H9 (cell line): ENCODE results near the gene CXCR5. TPM values are rescaled to one million over a fixed set of nuclear protein-coding genes. Genes with fewer than 3 reads are reported as not detected.

Source experiments
- DNase-seq: peaks from one replicate; pipeline ENCODE4 v3.0.0-alpha.2; 2017
- H2AFZ ChIP-seq: one replicate; pipeline ENCODE4 v1.6.1; 2013; ENCODE audit warnings: mild to moderate bottlenecking, low read length, control low read depth, moderate library complexity
- H2AK5ac ChIP-seq: 2 replicates; pipeline ENCODE4 v1.6.1; 2013; ENCODE audit warnings: low read length, control low read depth, mixed read lengths; ENCODE audit not compliant: insufficient read length
- H2BK120ac ChIP-seq: one replicate; pipeline ENCODE4 v1.6.1; 2013; ENCODE audit warnings: low read depth, mild to moderate bottlenecking, low read length, control low read depth, inconsistent platforms; ENCODE audit not compliant: poor library complexity, severe bottlenecking
- H2BK12ac ChIP-seq: 2 replicates; pipeline ENCODE4 v1.6.1; 2013; ENCODE audit warnings: low read length, control low read depth, mixed read lengths, low read depth; ENCODE audit not compliant: insufficient read length
- H2BK15ac ChIP-seq: 2 replicates; pipeline ENCODE4 v1.6.1; 2013; ENCODE audit warnings: low read depth, low read length, control low read depth
- H2BK20ac ChIP-seq: one replicate; pipeline ENCODE4 v1.6.1; 2013; ENCODE audit warnings: low read depth, mild to moderate bottlenecking, low read length, control low read depth, inconsistent platforms; ENCODE audit not compliant: poor library complexity, severe bottlenecking
- H2BK5ac ChIP-seq: 2 replicates; pipeline ENCODE4 v1.6.1; 2013; ENCODE audit warnings: low read length, control low read depth, mixed read lengths; ENCODE audit not compliant: insufficient read length
- H3K14ac ChIP-seq: 2 replicates; pipeline ENCODE4 v1.6.1; 2013; ENCODE audit warnings: low read length, control low read depth; ENCODE audit not compliant: insufficient read depth
- H3K18ac ChIP-seq: 2 replicates; pipeline ENCODE4 v1.6.1; 2013; ENCODE audit warnings: low read depth, mild to moderate bottlenecking, mixed read lengths, low read length, control low read depth; ENCODE audit not compliant: insufficient read length
- H3K23ac ChIP-seq: 2 replicates; pipeline ENCODE4 v1.6.1; 2013; ENCODE audit warnings: low read length, control low read depth, mixed read lengths, low read depth; ENCODE audit not compliant: insufficient read length
- H3K23me2 ChIP-seq: 2 replicates; pipeline ENCODE4 v1.6.1; 2013; ENCODE audit warnings: low read depth, mild to moderate bottlenecking, mixed read lengths, low read length, control low read depth; ENCODE audit not compliant: insufficient read length, poor library complexity, severe bottlenecking
- H3K27ac ChIP-seq: 2 replicates; pipeline ENCODE4 v1.5.1; 2013; ENCODE audit warnings: low read length, control low read depth, mixed read lengths, low read depth; ENCODE audit not compliant: insufficient read length
- H3K27me3 ChIP-seq: 2 replicates; pipeline ENCODE4 v1.6.1; 2013; ENCODE audit warnings: low read length, control low read depth, inconsistent platforms; ENCODE audit not compliant: insufficient read depth
- H3K4ac ChIP-seq: 2 replicates; pipeline ENCODE4 v1.6.1; 2013; ENCODE audit warnings: low read depth, mild to moderate bottlenecking, control low read depth, inconsistent platforms, low read length, moderate library complexity
- H3K4me1 ChIP-seq: 2 replicates; pipeline ENCODE4 v1.6.1; 2013; ENCODE audit warnings: low read length, control low read depth, inconsistent platforms; ENCODE audit not compliant: insufficient read depth
- H3K4me2 ChIP-seq: 2 replicates; pipeline ENCODE4 v1.6.1; 2013; ENCODE audit warnings: low read length, control low read depth, mixed read lengths; ENCODE audit not compliant: insufficient read length, insufficient read depth
- H3K56ac ChIP-seq: 2 replicates; pipeline ENCODE4 v1.6.1; 2013; ENCODE audit warnings: low read depth, mild to moderate bottlenecking, mixed read lengths, low read length, control low read depth; ENCODE audit not compliant: insufficient read length
- H3K79me1 ChIP-seq: 2 replicates; pipeline ENCODE4 v1.6.1; 2013; ENCODE audit warnings: low read depth, mild to moderate bottlenecking, moderate library complexity, low read length, control low read depth, inconsistent platforms; ENCODE audit not compliant: insufficient read depth, poor library complexity, severe bottlenecking
- H3K79me2 ChIP-seq: 2 replicates; pipeline ENCODE4 v1.6.1; 2013; ENCODE audit warnings: low read length, control low read depth, inconsistent platforms; ENCODE audit not compliant: insufficient read depth
- H3K9ac ChIP-seq: 2 replicates; pipeline ENCODE4 v1.6.1; 2013; ENCODE audit warnings: low read length, control low read depth, mixed read lengths; ENCODE audit not compliant: insufficient read length; ENCODE audit errors: extremely low read depth
- H3K9me3 ChIP-seq: one replicate; pipeline ENCODE4 v1.6.1; 2013; ENCODE audit warnings: low read depth, low read length, inconsistent platforms; ENCODE audit not compliant: control insufficient read depth
- H3T11ph ChIP-seq: one replicate; pipeline ENCODE4 v1.6.1; 2013; ENCODE audit warnings: mild to moderate bottlenecking, low read length, control low read depth, inconsistent platforms
- H4K20me1 ChIP-seq: one replicate; pipeline ENCODE4 v1.6.1; 2013; ENCODE audit not compliant: control insufficient read depth, insufficient read length, insufficient read depth
- H4K5ac ChIP-seq: 2 replicates; pipeline ENCODE4 v1.6.1; 2013; ENCODE audit warnings: low read depth, mild to moderate bottlenecking, mixed read lengths, low read length, control low read depth; ENCODE audit not compliant: insufficient read length
- H4K8ac ChIP-seq: replicated peaks from 2 replicates; pipeline ENCODE4 v1.6.1; 2013; ENCODE audit warnings: low read length, control low read depth, mixed read lengths, low read depth; ENCODE audit not compliant: insufficient read length
- H4K91ac ChIP-seq: 2 replicates; pipeline ENCODE4 v1.6.1; 2013; ENCODE audit warnings: low read depth, mild to moderate bottlenecking, moderate library complexity, mixed read lengths, low read length, control low read depth; ENCODE audit not compliant: insufficient read length
- H3K27ac Mint-ChIP-seq, 3 experiments: 2 replicates in 2 of 3; 3 replicates in 1 of 3; pipeline ENCODE4 v1.8.0; 2020 to 2021; ENCODE audit warnings: mixed read lengths in 3 of 3, mild to moderate bottlenecking in 1 of 3, moderate library complexity in 1 of 3
- H3K27me3 Mint-ChIP-seq: 2 replicates; pipeline ENCODE4 v1.8.0; 2021; ENCODE audit warnings: low read depth, mild to moderate bottlenecking, moderate library complexity, mixed read lengths
- H3K36me3 Mint-ChIP-seq, 3 experiments: 2 replicates in 2 of 3; 3 replicates in 1 of 3; pipeline ENCODE4 v1.8.0; 2020 to 2021; ENCODE audit warnings: low read depth in 3 of 3, mixed read lengths in 3 of 3; ENCODE audit not compliant: insufficient read depth in 1 of 3
- H3K4me1 Mint-ChIP-seq, 2 experiments: 2 replicates each; pipeline ENCODE4 v1.8.0; 2020; ENCODE audit warnings: mixed read lengths in 2 of 2
- H3K4me3 Mint-ChIP-seq, 2 experiments: 2 replicates in 1 of 2; 3 replicates in 1 of 2; pipeline ENCODE4 v1.8.0; 2020 to 2021; ENCODE audit warnings: mild to moderate bottlenecking in 2 of 2, mixed read lengths in 2 of 2, moderate library complexity in 1 of 2
- H3K9me3 Mint-ChIP-seq, 2 experiments: 2 replicates in 1 of 2; 3 replicates in 1 of 2; pipeline ENCODE4 v1.8.0; 2020; ENCODE audit warnings: mild to moderate bottlenecking in 2 of 2, mixed read lengths in 2 of 2, moderate library complexity in 1 of 2
- CTCF ChIP-seq: fragments of 200-600 bp; sonication (generic); conservative IDR thresholded peaks from 3 replicates; pipeline ENCODE4 v1.8.0; 2021; ENCODE audit warnings: antibody characterized with exemption, mild to moderate bottlenecking
- WGBS: extraction: QIAGEN DNeasy Blood & Tissue Kit; methylation state at CpG from one replicate; pipeline ENCODE4 v1.1.7; 2013; ENCODE audit warnings: missing lambda C conversion rate, low lambda C conversion rate, mixed read lengths; ENCODE audit not compliant: insufficient read length; ENCODE audit errors: extremely low coverage; 5-methylcytosine and 5-hydroxymethylcytosine counted together
- total RNA-seq: library from RNA; stranded (reverse); gene quantifications from 2 replicates; pipeline ENCODE4 v1.2.1, GENCODE V29; 2021

CXCR5 gene
- total RNA-seq, 1 experiment from 2014 or later = 0.07 TPM

DNA sequence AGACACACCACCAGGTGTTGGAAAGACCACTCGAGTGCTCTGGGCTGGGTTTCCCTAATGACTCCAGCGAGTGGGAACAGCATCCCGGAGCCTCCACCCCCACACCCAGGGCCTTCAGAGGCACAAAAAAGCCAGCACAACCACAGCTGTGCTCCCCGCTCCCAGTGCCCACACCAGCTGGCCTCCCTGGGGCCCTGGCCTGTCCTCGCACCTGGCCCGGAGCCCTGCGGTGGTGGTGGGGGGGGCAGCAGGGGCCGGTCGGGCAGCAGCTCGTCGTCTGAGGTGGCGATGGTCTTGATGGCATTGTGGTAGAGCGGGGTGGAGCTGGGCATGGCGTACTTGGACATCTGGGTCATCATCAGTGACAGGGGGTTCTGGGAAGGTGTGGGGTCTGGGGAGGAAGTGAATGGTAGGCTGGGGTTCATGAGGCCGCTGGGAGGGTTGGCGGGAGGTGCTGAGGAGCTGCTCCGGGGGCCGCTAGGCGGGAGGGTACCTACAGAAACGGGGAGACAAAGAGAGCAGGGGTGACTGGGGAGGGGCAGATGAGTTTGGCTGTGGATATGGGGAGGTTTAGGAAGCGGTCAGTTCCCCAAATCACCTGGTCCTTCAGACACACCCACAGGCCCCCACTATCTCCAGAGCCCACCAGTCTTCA lies 16.1 kb downstream of the CXCR5 start:
- Histone ChIP-seq H4K8ac (no peak overlapping the region), H3K4me1 (peaks cover 6% of the 10 kb centered on the region; the same call in 1 of the 2 replicates), H3K56ac (no peak overlapping the region), H3K23ac (no peak overlapping the region), H3K27me3 (no peaks in the 10 kb centered on the region), H3K9ac (no peak overlapping the region), H2AK5ac (no peak overlapping the region), H2BK20ac (no peak overlapping the region), H3K79me2 (no peaks in the 10 kb centered on the region), H3K18ac (no peak overlapping the region), H3T11ph (no peak overlapping the region), H2BK15ac (no peak overlapping the region), H3K4me2 (no peak overlapping the region), H3K4ac (no peak overlapping the region), H3K9me3 (no peaks in the 10 kb centered on the region), H3K23me2 (no peaks in the 10 kb centered on the region), H2BK12ac (no peak overlapping the region), H3K14ac (no peak overlapping the region), H3K79me1 (no peaks in the 10 kb centered on the region), H2BK120ac (no peak overlapping the region), H2BK5ac (no peak overlapping the region), H4K91ac (no peak overlapping the region), H2AFZ (no peak overlapping the region), H3K27ac (no peak overlapping the region), H4K5ac (no peak overlapping the region), H4K20me1 (no peaks in the 10 kb centered on the region)
- H3K27me3 Mint-ChIP-seq = no peaks in the 10 kb centered on the region
- no peak for DNase-seq
- peaks cover 25 to 39% of the 10 kb centered on the region in 2 experiments for H3K4me1 Mint-ChIP-seq
- peak overlapping the region in 1 of 3 experiments; percentile 51; a peak in 1 of 7 replicates for H3K27ac Mint-ChIP-seq
- H3K36me3 Mint-ChIP-seq = peaks cover 25 to 53% (median 51%) of the 10 kb centered on the region in 3 experiments; a peak in 6 of 7 replicates
- no peaks in the 10 kb centered on the region for H3K9me3 Mint-ChIP-seq
- no peak for TF ChIP-seq CTCF
- no CpG with 5 or more reads among the region's 21 CpGs for WGBS
- H3K4me3 Mint-ChIP-seq = no peak overlapping the region
